HG02852 (cell line): Measurements from ENCODE around the gene EIF5.
A peak's percentile ranks its signal among the peaks of the same experiment; 100 is the strongest.
"Not testable (repeated sequence)": the region's sequence is repeated elsewhere in the genome, so short reads cannot be mapped to it uniquely, and the experiment has no call there.

ENCODE experiments used
- ATAC-seq: cut with Tn5 transposase; IDR thresholded peaks from one replicate; pipeline ENCODE4 v1.9.1; 2021; ENCODE audit warnings: mild to moderate bottlenecking, moderate library complexity; ENCODE audit not compliant: unreplicated experiment

The EIF5 gene

DNA sequence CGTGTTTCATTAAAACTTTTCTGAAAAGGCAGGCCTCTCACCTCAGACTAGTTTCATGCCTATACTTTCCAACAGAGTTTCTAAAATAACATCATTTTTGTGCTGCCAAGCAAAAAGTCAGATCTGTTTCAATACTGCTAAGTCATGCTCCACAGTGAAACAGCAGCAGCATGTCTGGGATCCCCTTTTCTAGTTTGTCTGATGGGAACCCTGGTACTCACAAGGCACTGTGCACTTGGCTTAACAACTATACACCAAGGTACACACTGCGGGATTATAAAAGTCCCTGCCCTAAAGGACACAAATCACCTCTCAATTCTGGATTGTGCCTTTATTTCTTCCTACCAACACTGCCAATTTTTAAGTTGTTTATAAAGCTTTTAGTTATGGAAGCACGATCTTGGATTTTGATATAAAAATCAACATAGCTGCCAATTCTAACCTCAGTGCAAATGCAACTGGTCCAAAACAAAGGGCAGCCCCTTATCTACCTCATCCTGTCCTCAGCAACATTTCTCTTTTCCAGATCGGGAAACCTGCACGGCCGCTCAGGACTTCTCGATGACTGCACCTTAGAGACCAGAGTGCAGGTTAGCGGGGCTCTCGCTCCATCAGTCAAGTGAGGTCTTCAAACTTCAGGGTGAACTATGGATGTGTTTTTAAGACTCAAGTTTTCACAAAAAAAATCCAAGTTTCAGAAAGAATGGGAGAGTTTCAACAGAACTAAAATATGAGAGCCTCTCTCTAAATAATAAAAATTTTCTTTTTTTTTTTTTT, 1.7 kb upstream of the EIF5 start:
- ATAC-seq: no peak

GRCh38 chr14:103334644-103335622, 896 bp downstream of the EIF5 start:
- ATAC-seq: peak; percentile 19

DNA sequence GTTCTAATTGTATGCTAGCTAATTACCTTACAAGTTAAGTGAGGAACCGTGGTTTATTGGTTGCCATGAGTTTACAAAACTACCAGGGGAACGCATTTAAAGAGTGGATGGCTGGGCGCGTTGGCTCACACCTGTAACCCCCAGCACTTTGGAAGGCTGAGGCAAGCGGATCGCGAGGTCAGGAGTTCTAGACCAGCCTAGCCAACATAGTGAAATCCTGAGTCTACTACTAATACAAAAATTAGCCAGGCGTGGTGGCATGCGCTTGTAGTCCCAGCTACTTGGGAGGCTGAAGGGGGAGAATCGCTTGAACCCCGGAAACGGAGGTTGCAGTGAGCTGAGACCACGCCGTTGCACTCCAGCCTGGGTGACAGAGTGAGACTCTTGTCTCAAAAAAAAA, 2.2 kb downstream of the EIF5 start:
- ATAC-seq: no peak

DNA sequence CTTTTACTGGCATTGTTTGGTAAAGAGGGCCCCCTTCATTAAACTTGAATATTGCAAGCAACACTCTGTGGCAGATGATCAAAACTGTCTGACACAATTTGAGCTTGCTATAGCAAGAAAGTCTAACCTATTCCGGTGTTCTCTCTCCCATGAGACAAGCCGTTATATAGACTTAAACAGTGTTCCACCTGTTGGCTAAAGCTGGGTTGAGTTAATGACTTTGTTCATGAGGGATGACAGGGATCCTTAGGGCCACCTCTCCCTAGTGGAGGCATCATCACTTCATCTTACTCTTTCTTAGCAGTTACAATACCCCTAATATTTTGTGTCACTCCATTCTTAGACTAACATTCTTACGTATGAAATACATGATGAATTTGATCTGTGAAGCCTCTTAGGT, 3.8 kb downstream of the EIF5 start:
- no peak for ATAC-seq

GRCh38 chr14:103339561-103339960, 5.5 kb downstream of the EIF5 start:
- ATAC-seq: no peak

DNA sequence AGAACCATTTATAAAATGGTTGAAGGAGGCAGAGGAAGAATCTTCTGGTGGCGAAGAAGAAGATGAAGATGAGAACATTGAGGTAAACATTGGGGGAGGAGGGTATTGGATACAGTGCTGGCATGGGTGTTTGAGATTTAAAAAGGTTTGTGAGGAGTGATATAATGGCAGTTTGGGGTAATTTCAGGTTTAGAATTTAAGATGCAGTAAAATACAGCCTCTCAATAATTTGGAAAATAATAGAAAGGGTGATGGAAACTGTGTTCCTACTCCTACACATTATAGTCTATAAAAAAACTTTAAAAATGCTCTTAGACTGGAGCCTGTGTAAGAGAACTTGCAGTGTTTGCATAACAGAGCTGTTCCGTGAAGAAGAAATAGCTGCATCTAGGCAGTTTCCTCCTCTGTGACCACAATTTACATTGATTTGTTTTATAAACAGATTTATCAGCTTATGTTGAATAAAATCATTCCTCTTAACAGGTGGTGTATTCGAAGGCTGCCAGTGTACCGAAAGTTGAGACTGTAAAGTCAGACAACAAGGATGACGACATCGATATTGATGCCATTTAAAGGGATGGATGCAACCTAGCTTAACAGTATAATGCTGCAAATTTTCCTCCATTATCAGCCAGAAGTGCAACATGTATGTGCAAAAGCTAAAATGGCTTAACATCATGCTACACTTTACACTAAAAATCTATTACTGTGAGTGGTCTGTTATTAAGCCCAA, 6.6 kb downstream of the EIF5 start:
- no peak for ATAC-seq

- no peak for ATAC-seq
Observed at GRCh38 chr14:103341250-103342129, 7.5 kb downstream of the EIF5 start.

DNA sequence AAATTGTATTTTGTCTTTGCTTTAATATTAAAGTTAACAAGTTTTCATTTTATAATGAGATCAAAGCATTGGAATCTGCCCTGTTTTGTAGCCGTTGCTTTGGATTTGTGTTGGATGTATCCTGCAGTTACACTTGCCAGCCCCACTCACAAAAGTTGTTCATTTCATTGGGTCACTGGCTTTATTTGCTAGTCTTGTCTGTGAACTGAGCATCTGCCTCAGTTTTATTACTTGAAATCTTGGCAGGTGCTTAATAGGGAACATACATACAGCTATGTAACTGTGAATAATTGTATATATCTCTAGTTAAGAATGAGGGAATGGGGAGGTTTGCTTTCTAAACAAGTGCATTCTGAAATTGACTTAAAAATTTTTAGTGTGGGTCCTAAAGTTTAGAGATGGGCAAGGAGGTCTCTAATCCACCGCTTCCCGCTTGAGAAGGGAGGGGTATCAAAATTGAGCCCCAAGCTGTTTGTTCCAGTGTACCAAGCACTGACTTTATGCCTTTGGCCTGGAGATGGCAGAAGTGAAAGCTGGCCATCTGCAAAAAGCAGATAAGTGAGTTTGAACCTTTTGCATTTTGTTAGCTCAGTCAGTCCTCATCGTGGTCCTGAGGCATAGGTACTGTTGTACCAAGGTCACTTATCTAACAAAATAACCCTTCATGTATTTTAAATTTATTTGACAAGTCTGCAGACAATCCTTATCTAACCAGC, 9.3 kb downstream of the EIF5 start:
- ATAC-seq: no peak

DNA sequence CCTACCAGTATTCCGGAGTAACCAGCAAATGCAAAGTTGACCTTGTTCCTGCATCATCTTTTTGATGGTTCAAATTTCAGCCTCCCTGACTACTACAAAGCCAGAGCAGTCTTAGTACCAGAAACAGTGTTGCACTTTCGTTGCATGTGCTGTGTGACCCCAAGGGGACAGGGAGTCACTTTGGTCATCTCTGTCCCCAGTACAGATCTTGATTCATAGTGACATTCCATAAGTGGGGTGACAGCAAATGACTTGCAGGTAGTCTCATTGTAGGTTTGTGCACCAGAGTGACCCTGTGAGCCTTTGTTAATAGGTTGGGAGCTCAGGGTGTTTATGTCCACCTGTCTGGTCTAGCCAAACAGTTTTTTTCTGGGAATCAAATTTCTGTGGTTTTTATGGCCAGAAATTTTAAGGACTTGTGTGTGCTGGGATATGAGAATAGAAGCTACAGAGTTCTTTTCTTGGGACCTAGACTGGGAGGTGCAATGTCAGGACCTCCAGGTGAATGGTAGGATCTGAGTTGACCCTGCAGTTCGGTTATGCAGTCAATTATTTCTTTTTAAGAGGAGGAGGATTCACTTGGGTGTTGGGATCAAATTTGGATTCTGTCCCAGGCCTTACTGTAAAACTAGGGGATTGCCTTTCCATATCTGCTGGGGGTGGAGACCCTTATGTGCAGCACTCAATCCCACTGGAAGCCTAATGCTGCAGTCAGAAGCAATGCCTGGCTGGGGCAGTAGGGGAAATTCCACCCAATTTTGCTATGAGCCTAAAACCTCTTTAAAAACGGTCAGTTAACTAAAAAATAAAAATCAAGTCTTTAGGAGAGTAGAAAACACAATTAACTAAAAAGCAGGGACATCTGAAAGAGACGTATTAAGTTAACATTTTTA, 10.1 kb downstream of the EIF5 start:
- no peak for ATAC-seq

- ATAC-seq: no peak
Observed at GRCh38 chr14:103346286-103346685, 12.2 kb downstream of the EIF5 start.

- no peak for ATAC-seq
Observed at GRCh38 chr14:103347091-103347815, 13.2 kb downstream of the EIF5 start.

DNA sequence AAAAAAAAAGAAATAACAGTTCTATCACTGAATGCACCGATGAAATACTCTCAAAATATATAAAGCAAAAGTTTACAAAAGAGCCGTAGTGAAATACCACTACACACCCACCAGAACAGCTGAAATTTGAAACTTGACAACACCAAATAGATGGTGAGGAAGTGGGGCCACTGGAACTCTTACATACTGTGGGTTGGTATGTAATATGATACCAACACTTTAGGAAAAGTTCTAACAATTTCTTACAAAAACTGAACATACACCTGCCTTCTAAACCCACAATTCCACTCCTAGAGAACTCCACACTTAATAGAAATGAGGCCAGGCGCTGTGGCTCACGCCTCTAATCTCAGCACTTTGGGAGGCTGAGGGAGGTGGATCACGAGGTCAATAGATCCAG, 14.1 kb downstream of the EIF5 start:
- ATAC-seq: no peak

DNA sequence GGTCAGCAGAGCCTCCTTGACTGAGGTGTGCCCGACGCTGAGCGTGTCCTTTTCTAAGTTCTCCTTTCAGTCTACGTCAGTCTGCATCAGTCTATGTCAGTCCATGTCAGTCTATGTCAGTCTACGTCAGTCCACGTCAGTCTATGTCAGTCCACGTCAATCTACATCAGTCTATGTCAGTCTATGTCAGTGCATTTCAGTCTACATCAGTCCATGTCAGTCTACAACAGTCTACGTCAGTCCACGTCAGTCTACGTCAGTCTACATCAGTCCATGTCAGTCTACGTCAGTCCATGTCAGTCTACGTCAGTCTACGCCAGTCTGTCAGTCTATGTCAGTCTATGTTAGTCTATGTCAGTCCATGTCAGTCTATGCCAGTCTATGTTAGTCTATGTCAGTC, 15.9 kb downstream of the EIF5 start:
- ATAC-seq: no peak

GRCh38 chr14:103353362-103353761, 19.3 kb downstream of the EIF5 start:
- ATAC-seq: no peak

DNA sequence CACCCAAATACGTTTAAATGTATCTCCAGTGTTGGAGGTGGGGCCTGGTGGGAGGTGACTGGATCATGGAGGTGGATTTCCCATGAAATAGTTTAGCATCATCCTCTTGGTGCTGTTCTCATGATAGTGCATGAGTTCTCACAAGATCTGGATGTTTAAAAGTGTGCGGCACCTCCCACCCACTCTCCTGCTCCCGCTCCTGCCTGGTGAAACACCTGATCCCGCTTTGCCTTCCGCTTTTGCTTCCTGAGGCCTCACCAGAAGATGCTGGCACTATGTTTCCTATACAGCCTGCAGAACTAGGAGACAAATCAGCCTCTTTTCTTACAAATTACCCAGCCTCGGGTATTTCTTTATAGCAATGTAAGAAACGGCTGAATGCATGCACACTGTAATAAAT, 20.1 kb downstream of the EIF5 start:
- no peak for ATAC-seq

DNA sequence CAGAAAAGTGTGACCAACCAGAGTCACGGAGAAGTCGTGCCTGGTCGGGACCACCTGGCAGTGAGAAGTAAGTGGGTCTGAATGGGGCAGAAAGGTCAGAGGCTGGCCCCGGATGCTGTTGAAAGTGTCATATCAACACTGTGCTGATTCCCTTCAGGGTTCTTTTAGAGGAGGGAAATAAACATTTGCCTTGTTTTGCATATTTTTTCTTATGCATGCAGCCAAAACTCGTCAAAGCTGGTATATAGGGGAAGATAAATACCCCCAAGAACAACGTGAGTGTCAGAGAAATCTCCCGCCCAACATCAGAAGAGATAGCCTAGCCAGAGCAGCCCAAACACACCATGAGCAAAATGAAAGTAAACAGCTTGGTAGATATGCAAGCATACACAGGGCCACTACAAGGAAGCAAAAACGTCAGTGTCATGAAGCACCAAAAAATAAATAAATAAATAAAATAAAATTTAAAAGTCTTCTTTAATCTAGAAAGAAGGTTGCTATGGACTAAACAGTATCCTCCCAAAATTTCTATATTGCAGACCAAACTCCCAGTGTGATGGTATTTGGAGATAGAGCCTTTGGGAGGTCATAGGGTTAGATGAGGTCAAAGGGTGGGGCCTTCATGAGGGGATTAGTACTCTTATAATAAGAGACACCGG, 22.1 kb downstream of the EIF5 start:
- ATAC-seq: no peak

DNA sequence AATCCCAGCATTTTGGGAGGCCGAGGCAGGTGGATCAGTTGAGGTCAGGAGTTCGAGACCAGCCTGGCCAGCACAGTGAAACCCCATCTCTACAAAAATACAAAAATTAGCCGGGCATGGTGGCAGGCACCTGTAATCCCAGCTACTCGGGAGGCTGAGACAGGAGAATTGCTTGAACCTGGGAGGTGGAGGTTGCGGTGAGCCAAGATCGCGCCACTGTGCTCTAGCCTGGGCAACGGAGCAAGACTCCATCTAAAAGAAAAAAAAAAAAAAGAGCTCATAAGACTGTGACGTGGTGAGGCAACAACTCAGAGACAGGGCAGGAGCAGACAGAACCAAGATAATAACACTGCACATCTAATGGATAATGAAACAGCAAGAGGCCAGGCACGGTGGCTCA, 23.5 kb downstream of the EIF5 start:
- not testable (repeated sequence) for ATAC-seq

- ATAC-seq: no peak
Observed at GRCh38 chr14:103360548-103360947, 26.5 kb downstream of the EIF5 start.
